Stimulated activated effector memory CD8-positive, alpha-beta T cell treated with anti-CD3 and anti-CD28 coated beads, Interleukin-12 subunit alpha, Interleukin-12 subunit beta, amount 100 ng/mL, for 72 hours (primary cell): ENCODE measurements around the gene RGMB.
A peak's percentile ranks its signal among the peaks of the same experiment; 100 is the strongest.

Experiments
- ATAC-seq: fragments of 150-1000 bp; cut with Tn5 transposase; 2 replicates; pipeline ENCODE4 v1.10.0; 2021
- DNase-seq, 2 donors: peaks; one replicate each; pipeline ENCODE4 v3.0.0; 2021 to 2022; ENCODE audit warnings: low spot score in 2 of 2
- H3K27ac Mint-ChIP-seq: one replicate; pipeline ENCODE4 v1.8.0; 2022; ENCODE audit warnings: mild to moderate bottlenecking, mixed read lengths
- H3K36me3 Mint-ChIP-seq: one replicate; pipeline ENCODE4 v1.8.0; 2022; ENCODE audit warnings: mild to moderate bottlenecking, mixed read lengths
- H3K4me1 Mint-ChIP-seq: one replicate; pipeline ENCODE4 v1.8.0; 2022; ENCODE audit warnings: mixed read lengths
- H3K4me3 Mint-ChIP-seq: one replicate; pipeline ENCODE4 v1.8.0; 2022; ENCODE audit warnings: mild to moderate bottlenecking, mixed read lengths
- H3K9me3 Mint-ChIP-seq: one replicate; pipeline ENCODE4 v1.8.0; 2022; ENCODE audit warnings: mixed read lengths

RGMB gene

GRCh38 chr5:98791001-98791519, 17.6 kb downstream of the RGMB start:
- ATAC-seq = no peak
- Mint-ChIP-seq H3K36me3 (no peaks in the 10 kb centered on the region), H3K4me1 (no peaks in the 10 kb centered on the region), H3K4me3 (no peak overlapping the region), H3K27ac (no peak overlapping the region), H3K9me3 (no peaks in the 10 kb centered on the region)
- no peak for DNase-seq

GRCh38 chr5:98791898-98792580, 18.6 kb downstream of the RGMB start:
- Mint-ChIP-seq H3K4me1 (no peaks in the 10 kb centered on the region), H3K36me3 (no peaks in the 10 kb centered on the region), H3K4me3 (no peak overlapping the region), H3K9me3 (no peaks in the 10 kb centered on the region), H3K27ac (no peak overlapping the region)
- DNase-seq (no peak), ATAC-seq (no peak)

GRCh38 chr5:98793223-98793622, 19.8 kb downstream of the RGMB start:
- ATAC-seq (peak; percentile 37), DNase-seq (no peak)
- Mint-ChIP-seq H3K4me3 (no peak overlapping the region), H3K9me3 (no peaks in the 10 kb centered on the region), H3K4me1 (no peaks in the 10 kb centered on the region), H3K27ac (no peak overlapping the region), H3K36me3 (no peaks in the 10 kb centered on the region)

- Mint-ChIP-seq H3K27ac (no peak overlapping the region), H3K36me3 (no peaks in the 10 kb centered on the region), H3K4me1 (no peaks in the 10 kb centered on the region), H3K9me3 (no peaks in the 10 kb centered on the region), H3K4me3 (no peak overlapping the region)
- no peak for DNase-seq
- ATAC-seq = no peak
These were observed 20.5 kb downstream of the RGMB start for GRCh38 chr5:98794001-98794400.

GRCh38 chr5:98794414-98795080, 21.1 kb downstream of the RGMB start:
- no peak overlapping the region for H3K27ac Mint-ChIP-seq
- H3K9me3 Mint-ChIP-seq = no peaks in the 10 kb centered on the region
- H3K4me1 Mint-ChIP-seq = no peaks in the 10 kb centered on the region
- H3K4me3 Mint-ChIP-seq = no peak overlapping the region
- ATAC-seq = no peak
- no peak for DNase-seq
- H3K36me3 Mint-ChIP-seq = no peaks in the 10 kb centered on the region

- no peaks in the 10 kb centered on the region for H3K36me3 Mint-ChIP-seq
- no peak overlapping the region for H3K27ac Mint-ChIP-seq
- H3K4me3 Mint-ChIP-seq = no peak overlapping the region
- ATAC-seq (no peak), DNase-seq (no peak)
- no peaks in the 10 kb centered on the region for H3K4me1 Mint-ChIP-seq
- no peaks in the 10 kb centered on the region for H3K9me3 Mint-ChIP-seq
These were observed 21.8 kb downstream of the RGMB start for GRCh38 chr5:98795243-98795642.

GRCh38 chr5:98796197-98796972, 22.9 kb downstream of the RGMB start:
- Mint-ChIP-seq H3K4me3 (no peak overlapping the region), H3K27ac (no peak overlapping the region), H3K9me3 (no peaks in the 10 kb centered on the region), H3K4me1 (no peaks in the 10 kb centered on the region), H3K36me3 (no peaks in the 10 kb centered on the region)
- DNase-seq = peak in 1 of 2 donors; percentile 62
- peak; percentile 61 for ATAC-seq

- no peak for DNase-seq
- no peak for ATAC-seq
- Mint-ChIP-seq H3K4me3 (no peak overlapping the region), H3K4me1 (no peaks in the 10 kb centered on the region), H3K36me3 (no peaks in the 10 kb centered on the region), H3K9me3 (no peaks in the 10 kb centered on the region), H3K27ac (no peak overlapping the region)
These were observed 24.9 kb downstream of the RGMB start for GRCh38 chr5:98798371-98798770.

GRCh38 chr5:98798847-98799246, 25.4 kb downstream of the RGMB start:
- H3K9me3 Mint-ChIP-seq = no peaks in the 10 kb centered on the region
- no peak overlapping the region for H3K4me3 Mint-ChIP-seq
- no peaks in the 10 kb centered on the region for H3K4me1 Mint-ChIP-seq
- H3K36me3 Mint-ChIP-seq = no peaks in the 10 kb centered on the region
- ATAC-seq (no peak), DNase-seq (no peak)
- no peak overlapping the region for H3K27ac Mint-ChIP-seq

- Mint-ChIP-seq H3K4me3 (no peak overlapping the region), H3K36me3 (no peaks in the 10 kb centered on the region), H3K4me1 (no peaks in the 10 kb centered on the region), H3K9me3 (peaks cover 21% of the 10 kb centered on the region), H3K27ac (no peak overlapping the region)
- DNase-seq (no peak), ATAC-seq (no peak)
These were observed 30.6 kb downstream of the RGMB start for GRCh38 chr5:98804066-98804465.

- no peaks in the 10 kb centered on the region for H3K36me3 Mint-ChIP-seq
- ATAC-seq (no peak), DNase-seq (no peak)
- no peak overlapping the region for H3K27ac Mint-ChIP-seq
- no peaks in the 10 kb centered on the region for H3K4me1 Mint-ChIP-seq
- H3K4me3 Mint-ChIP-seq = no peak overlapping the region
- H3K9me3 Mint-ChIP-seq = peaks cover 21% of the 10 kb centered on the region
These were observed 31.6 kb downstream of the RGMB start for GRCh38 chr5:98805070-98805469.

GRCh38 chr5:98807806-98808205, 34.3 kb downstream of the RGMB start:
- H3K4me1 Mint-ChIP-seq = no peaks in the 10 kb centered on the region
- ATAC-seq (no peak), DNase-seq (no peak)
- H3K9me3 Mint-ChIP-seq = peaks cover 21% of the 10 kb centered on the region
- H3K4me3 Mint-ChIP-seq = no peak overlapping the region
- no peaks in the 10 kb centered on the region for H3K36me3 Mint-ChIP-seq
- H3K27ac Mint-ChIP-seq = no peak overlapping the region

- no peak overlapping the region for H3K4me3 Mint-ChIP-seq
- DNase-seq (no peak), ATAC-seq (no peak)
- H3K27ac Mint-ChIP-seq = no peak overlapping the region
- H3K36me3 Mint-ChIP-seq = no peaks in the 10 kb centered on the region
- H3K4me1 Mint-ChIP-seq = no peaks in the 10 kb centered on the region
- H3K9me3 Mint-ChIP-seq = peaks cover 21% of the 10 kb centered on the region
These were observed 36.7 kb downstream of the RGMB start for GRCh38 chr5:98810206-98810605.

GRCh38 chr5:98813755-98814154, 40.3 kb downstream of the RGMB start:
- Mint-ChIP-seq H3K9me3 (peaks cover 2% of the 10 kb centered on the region), H3K4me1 (no peaks in the 10 kb centered on the region), H3K4me3 (no peak overlapping the region), H3K36me3 (no peaks in the 10 kb centered on the region), H3K27ac (no peak overlapping the region)
- DNase-seq (no peak), ATAC-seq (peak; percentile 85)

- peaks cover 7% of the 10 kb centered on the region for H3K9me3 Mint-ChIP-seq
- no peak overlapping the region for H3K4me3 Mint-ChIP-seq
- H3K36me3 Mint-ChIP-seq = no peaks in the 10 kb centered on the region
- no peak overlapping the region for H3K27ac Mint-ChIP-seq
- ATAC-seq (no peak), DNase-seq (no peak)
- H3K4me1 Mint-ChIP-seq = no peaks in the 10 kb centered on the region
These were observed 43.2 kb downstream of the RGMB start for GRCh38 chr5:98816582-98817222.
